ENCODE measurements around the gene LETM1.

- TF ChIP-seq CTCF (IDR thresholded peaks at IDR 0.05; ENCODE audit: insufficient read depth, low read depth, low read length) (no peak), EZH2 (IDR thresholded peaks at IDR 0.05; ENCODE audit: insufficient read depth, low read length) (no peak)
These were observed 43.2 kb downstream of the LETM1 start for GRCh38 chr4:1812720-1813119.

Data from astrocyte (in vitro differentiated cells and primary cell).